LNCaP clone FGC (cell line): ENCODE data around the gene ERC1.
"Not testable (repeated sequence)": the region's sequence is repeated elsewhere in the genome, so short reads cannot be mapped to it uniquely, and the experiment has no call there.

Experiments used
- DNase-seq: peaks from one replicate; pipeline ENCODE4 v3.0.0-alpha.2; 2011; ENCODE audit warnings: low read depth
- H3K4me3 ChIP-seq: 2 replicates; pipeline ENCODE4 v1.5.1; 2011; ENCODE audit warnings: mild to moderate bottlenecking, low read depth, low read length, control low read depth
- TF ChIP-seq, protein P1 (sequence below): IDR thresholded peaks from 2 replicates; pipeline ENCODE4 v1.5.1; 2012; ENCODE audit warnings: mild to moderate bottlenecking; ENCODE audit not compliant: control insufficient read depth, insufficient read depth; ENCODE audit errors: extremely low read depth

The ERC1 gene

DNA sequence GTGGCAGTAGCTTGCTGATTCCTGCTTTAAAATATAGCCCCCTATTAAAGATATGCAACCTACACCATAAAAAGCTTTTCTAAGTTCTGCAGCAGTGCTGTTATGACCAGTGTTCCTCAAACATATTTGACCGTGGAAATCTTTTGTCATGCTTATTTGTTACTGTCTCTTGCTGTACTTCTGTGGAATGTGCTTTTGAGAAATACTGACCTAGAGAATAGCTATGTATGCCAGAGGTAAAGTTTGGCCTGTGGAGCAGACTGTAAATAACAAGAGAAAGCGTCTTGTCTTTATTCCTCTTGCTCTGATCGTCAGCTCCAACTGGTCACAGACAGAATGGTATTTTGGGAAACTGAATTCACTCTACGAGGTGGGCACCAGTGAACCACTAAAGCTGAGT lies 364.4 kb downstream of the ERC1 start:
- no peak overlapping the region for H3K4me3 ChIP-seq
- DNase-seq, result no peak
- TF ChIP-seq, protein P1, sequence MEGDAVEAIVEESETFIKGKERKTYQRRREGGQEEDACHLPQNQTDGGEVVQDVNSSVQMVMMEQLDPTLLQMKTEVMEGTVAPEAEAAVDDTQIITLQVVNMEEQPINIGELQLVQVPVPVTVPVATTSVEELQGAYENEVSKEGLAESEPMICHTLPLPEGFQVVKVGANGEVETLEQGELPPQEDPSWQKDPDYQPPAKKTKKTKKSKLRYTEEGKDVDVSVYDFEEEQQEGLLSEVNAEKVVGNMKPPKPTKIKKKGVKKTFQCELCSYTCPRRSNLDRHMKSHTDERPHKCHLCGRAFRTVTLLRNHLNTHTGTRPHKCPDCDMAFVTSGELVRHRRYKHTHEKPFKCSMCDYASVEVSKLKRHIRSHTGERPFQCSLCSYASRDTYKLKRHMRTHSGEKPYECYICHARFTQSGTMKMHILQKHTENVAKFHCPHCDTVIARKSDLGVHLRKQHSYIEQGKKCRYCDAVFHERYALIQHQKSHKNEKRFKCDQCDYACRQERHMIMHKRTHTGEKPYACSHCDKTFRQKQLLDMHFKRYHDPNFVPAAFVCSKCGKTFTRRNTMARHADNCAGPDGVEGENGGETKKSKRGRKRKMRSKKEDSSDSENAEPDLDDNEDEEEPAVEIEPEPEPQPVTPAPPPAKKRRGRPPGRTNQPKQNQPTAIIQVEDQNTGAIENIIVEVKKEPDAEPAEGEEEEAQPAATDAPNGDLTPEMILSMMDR, result no peak

DNA sequence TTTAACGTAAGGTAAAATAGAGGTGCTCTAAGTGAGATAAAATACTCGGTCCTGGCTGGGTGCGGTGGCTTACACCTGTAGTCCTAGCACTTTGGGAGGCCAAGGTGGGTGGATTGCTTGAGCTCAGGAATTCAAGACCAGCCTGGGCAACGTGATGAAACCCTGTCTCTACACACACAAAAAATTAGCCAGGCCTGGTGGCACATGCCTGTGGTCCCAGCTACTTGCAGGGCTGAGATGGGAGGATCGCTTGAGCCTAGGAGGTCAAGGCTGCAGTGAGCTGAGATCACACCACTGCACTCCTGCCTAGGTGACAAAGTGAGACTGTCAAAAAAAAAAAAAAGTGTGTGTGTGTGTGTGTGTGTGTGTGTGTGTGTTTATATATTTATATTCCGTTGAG lies 364.8 kb downstream of the ERC1 start:
- H3K4me3 ChIP-seq, DNase-seq: not testable (repeated sequence)

DNA sequence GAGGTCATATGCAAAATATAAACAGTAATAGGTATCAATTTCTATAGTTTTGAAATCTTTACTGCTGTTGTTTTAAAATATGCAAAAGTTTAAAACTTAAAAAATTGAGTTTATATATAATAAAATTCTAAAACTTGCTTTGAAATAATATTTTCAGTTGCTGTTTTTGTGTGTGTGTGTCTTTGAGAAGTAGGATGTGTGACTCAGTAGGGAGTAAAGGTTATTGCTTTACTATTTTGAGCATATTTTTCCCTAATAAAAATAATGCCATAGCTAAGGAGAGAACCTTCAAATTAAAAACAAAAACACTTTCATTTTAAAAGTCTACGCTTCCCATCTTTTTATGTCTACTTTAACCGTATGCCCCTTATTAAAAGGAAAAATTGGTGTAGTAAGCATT lies 365.3 kb downstream of the ERC1 start:
- TF ChIP-seq, protein P1, result no peak
- DNase-seq, result no peak
- no peak overlapping the region for H3K4me3 ChIP-seq

DNA sequence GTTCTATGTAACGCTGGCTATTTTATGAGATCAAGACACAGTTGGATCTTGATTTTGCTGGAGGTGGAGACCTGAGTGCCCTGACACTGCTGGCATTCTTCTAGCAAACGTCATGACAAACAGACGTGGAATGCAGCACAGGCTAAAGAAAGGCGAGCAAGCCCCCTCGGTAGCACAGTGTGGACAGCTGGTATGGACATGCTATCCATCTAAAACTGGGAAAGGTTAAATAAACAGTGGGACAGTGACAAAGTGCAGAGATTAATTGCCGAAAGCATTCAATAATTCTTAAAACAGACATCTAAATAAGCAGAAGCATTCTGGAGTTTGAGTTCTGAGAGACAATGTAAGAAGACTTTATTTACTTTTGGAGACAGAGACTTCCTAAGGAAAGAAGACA lies 366.1 kb downstream of the ERC1 start:
- no peak overlapping the region for H3K4me3 ChIP-seq
- DNase-seq, result no peak
- TF ChIP-seq, protein P1, result no peak

DNA sequence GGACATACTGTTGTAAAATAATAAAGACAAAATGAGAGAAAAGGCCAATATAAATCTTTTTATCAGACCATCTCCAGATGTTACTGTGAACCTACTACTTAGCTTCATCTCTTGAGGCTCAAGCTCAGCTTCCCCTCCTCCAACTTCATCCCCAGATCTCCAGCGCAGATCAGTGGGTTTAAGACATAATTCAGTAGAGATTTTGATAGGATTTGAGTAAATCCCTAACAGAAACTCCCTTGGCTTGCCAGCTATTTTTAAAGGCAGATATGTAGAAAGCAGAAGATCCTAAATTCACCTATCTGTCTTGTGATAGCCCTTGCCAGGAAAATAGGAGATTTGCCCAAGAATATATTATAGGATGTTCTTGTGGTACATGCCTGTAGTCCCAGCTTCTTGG lies 366.7 kb downstream of the ERC1 start:
- DNase-seq, result no peak
- H3K4me3 ChIP-seq, result no peak overlapping the region
- TF ChIP-seq, protein P1, result no peak

DNA sequence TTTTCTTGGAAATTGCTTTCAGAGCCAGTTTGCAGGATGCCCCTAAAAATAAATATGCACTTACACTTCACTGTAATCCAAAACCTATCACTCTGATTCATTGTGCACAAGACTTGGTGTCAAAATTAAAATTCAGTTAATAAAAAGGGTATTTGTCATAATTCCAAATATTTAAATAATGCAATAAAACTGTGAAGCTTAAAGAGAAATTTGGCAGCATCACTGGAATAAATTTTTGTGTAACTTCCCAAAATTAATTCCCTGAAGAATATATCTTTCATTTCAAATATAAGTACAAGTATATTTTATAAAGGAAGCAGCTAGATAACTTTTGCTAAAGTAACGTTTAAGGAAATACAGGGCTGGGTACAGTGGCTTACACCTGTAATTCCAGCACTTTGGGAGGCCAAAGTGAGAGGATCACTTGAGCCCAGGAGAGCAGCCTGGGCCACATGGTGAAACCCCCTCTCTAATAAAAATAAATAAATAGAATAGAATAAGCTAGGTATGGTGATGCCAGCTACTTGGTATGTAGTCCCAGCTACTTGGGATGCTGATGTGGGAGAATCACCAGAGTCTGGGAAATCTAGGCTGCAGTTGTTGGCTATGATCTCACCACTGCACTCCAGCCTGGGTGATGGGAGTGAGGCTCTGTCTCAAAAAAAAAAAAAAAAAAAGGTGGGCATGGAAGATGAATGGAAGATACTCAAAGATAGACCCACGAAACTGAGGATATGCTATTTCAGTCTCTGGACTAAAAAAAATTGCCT lies 369.6 kb downstream of the ERC1 start:
- DNase-seq, result no peak
- TF ChIP-seq, protein P1, result no peak
- no peak overlapping the region for H3K4me3 ChIP-seq

DNA sequence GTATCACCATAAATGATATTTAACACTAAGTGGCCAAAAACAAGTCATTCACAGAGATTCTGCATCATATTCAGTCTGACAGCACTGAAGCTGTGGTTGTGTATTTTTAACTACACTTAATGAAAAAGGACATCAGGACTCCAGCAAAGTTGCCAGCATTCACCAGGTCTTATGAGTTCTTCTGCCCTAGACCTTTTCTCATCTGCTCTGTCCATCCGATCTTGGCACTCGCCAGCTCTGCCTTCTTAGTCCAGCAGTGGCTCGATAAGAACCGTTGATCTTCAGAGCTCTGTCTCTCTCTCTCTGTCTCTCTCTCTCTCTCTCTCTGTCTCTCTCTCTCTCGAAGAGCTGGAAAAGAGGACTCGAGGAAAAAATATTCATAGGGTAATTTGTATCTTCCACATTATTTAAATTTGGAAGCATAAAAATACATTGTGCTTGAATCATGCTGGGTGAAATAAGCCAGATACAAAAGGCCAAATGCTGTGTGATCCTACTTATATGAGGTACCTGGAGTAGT lies 371.2 kb downstream of the ERC1 start:
- TF ChIP-seq, protein P1, result no peak
- H3K4me3 ChIP-seq, result no peak overlapping the region
- no peak for DNase-seq
